B cell (primary cell): Measurements from ENCODE around the gene CHRM2. TPM values are rescaled to one million over a fixed set of nuclear protein-coding genes. Genes with fewer than 3 reads are reported as not detected.

Experiments
- ATAC-seq: fragments of 200-7000 bp; cut with Tn5 transposase; one replicate; pipeline ENCODE4 v1.10.0; 2021; ENCODE audit warnings: low read depth, mild to moderate bottlenecking, moderate number of reproducible peaks, moderate library complexity
- CTCF ChIA-PET: fragments of 350-600 bp; sonication (Branson Sonifier 250); formaldehyde crosslinking; loops from one replicate; lab custom pipeline; 2021; ENCODE audit warnings: antibody characterized with exemption, inconsistent platforms; lab: Charles Lee
- POLR2A ChIA-PET: fragments of 350-600 bp; sonication (Branson Sonifier 250); formaldehyde crosslinking; loops from one replicate; lab custom pipeline; 2021; ENCODE audit warnings: antibody characterized with exemption; lab: Charles Lee
- DNase-seq: peaks from one replicate; pipeline ENCODE4 v3.0.0; 2013
- H2AFZ ChIP-seq: 2 replicates; pipeline ENCODE4 v1.6.1; 2012; ENCODE audit warnings: mild to moderate bottlenecking, low read depth, low read length; ENCODE audit not compliant: insufficient read depth, poor library complexity, severe bottlenecking
- H3K27ac ChIP-seq, 2 donors: 1 replicate in 1 of 2; 2 replicates in 1 of 2; pipeline ENCODE4 v1.5.1; 2012 to 2013; ENCODE audit warnings: low read length in 2 of 2, mild to moderate bottlenecking in 2 of 2, moderate library complexity in 1 of 2
- H3K27me3 ChIP-seq, 4 experiments: fragments of 200-600 bp in 1 of 4; sonication (generic) in 1 of 4; replicated peaks in 1 of 4; 1 replicate in 2 of 4; 2 replicates in 2 of 4; pipeline versions ENCODE4 v1.6.1 to v1.7.0; 2013 to 2016; ENCODE audit warnings: low read length in 3 of 4, mild to moderate bottlenecking in 2 of 4, mixed read lengths in 1 of 4, moderate library complexity in 1 of 4; ENCODE audit not compliant: insufficient read depth in 4 of 4, control insufficient read depth in 3 of 4; ENCODE audit errors: control extremely low read depth in 1 of 4
- H3K36me3 ChIP-seq, 2 experiments: replicated peaks in 1 of 2; 1 replicate in 1 of 2; 2 replicates in 1 of 2; pipeline versions ENCODE4 v1.6.1 to v1.7.1; 2013; ENCODE audit warnings: low read length in 1 of 2; ENCODE audit not compliant: insufficient read depth in 2 of 2, control insufficient read depth in 1 of 2; ENCODE audit errors: control extremely low read depth in 1 of 2, extremely low read depth in 1 of 2
- H3K4me1 ChIP-seq, 2 donors: fragments of 200-600 bp in 1 of 2; sonication (generic) in 1 of 2; 1 replicate in 1 of 2; 2 replicates in 1 of 2; pipeline versions ENCODE4 v1.5.1 to v1.6.1; 2013 to 2017; ENCODE audit warnings: low read length in 2 of 2; ENCODE audit not compliant: control insufficient read depth in 2 of 2, insufficient read depth in 2 of 2
- H3K4me2 ChIP-seq: replicated peaks from 2 replicates; pipeline ENCODE3; 2012; ENCODE audit warnings: mild to moderate bottlenecking, low read depth, low read length; ENCODE audit not compliant: poor library complexity, severe bottlenecking
- H3K4me3 ChIP-seq, 5 experiments: fragments of 200-600 bp in 1 of 5; sonication (generic) in 1 of 5; 1 replicate in 3 of 5; 2 replicates in 2 of 5; pipeline versions ENCODE4 v1.5.1 to v1.7.0; 2011 to 2016; ENCODE audit warnings: low read length in 4 of 5, mild to moderate bottlenecking in 4 of 5, low read depth in 2 of 5, control low read depth in 1 of 5, moderate library complexity in 1 of 5; ENCODE audit not compliant: insufficient read depth in 1 of 5; ENCODE audit errors: control extremely low read depth in 1 of 5, extremely low read depth in 1 of 5
- H3K79me2 ChIP-seq: fragments of 200-600 bp; sonication (generic); one replicate; pipeline ENCODE4 v1.6.0; 2016; ENCODE audit warnings: low read length; ENCODE audit not compliant: control insufficient read depth, insufficient read depth
- H3K9ac ChIP-seq: fragments of 200-600 bp; sonication (generic); 2 replicates; pipeline ENCODE4 v1.6.1; 2017; ENCODE audit warnings: mild to moderate bottlenecking, low read length, moderate library complexity
- H3K9me3 ChIP-seq, 3 donors: one replicate each; pipeline versions ENCODE4 v1.6.1 to v1.7.1; 2013; ENCODE audit warnings: low read length in 2 of 3; ENCODE audit not compliant: control insufficient read depth in 2 of 3, insufficient read depth in 1 of 3; ENCODE audit errors: control extremely low read depth in 1 of 3
- H4K20me1 ChIP-seq: 2 replicates; pipeline ENCODE4 v1.6.0; 2012; ENCODE audit warnings: mild to moderate bottlenecking, low read length; ENCODE audit not compliant: insufficient read depth, control insufficient read depth, poor library complexity, severe bottlenecking
- H3K27ac Mint-ChIP-seq: one replicate; pipeline ENCODE4 v1.8.0; 2021; ENCODE audit warnings: mixed read lengths
- H3K27me3 Mint-ChIP-seq: one replicate; pipeline ENCODE4 v1.8.0; 2021; ENCODE audit warnings: mixed read lengths
- H3K4me1 Mint-ChIP-seq: one replicate; pipeline ENCODE4 v1.8.0; 2021; ENCODE audit warnings: mixed read lengths
- H3K4me3 Mint-ChIP-seq: one replicate; pipeline ENCODE4 v1.8.0; 2021; ENCODE audit warnings: mixed read lengths
- H3K9me3 Mint-ChIP-seq: one replicate; pipeline ENCODE4 v1.8.0; 2022; ENCODE audit warnings: mixed read lengths; ENCODE audit not compliant: insufficient read depth
- EZH2 ChIP-seq: IDR thresholded peaks from 2 replicates; pipeline ENCODE4 v1.6.1; 2012; ENCODE audit warnings: borderline replicate concordance, low read depth, mild to moderate bottlenecking, moderate library complexity, low read length; ENCODE audit not compliant: insufficient read depth, poor library complexity, severe bottlenecking
- WGBS: methylation state at CpG from one replicate; pipeline ENCODE4 v1.1.5; 2013; ENCODE audit warnings: missing lambda C conversion rate; ENCODE audit not compliant: insufficient coverage; 5-methylcytosine and 5-hydroxymethylcytosine counted together
- intact Hi-C: fragments of 100-400 bp; cut with micrococcal nuclease; formaldehyde crosslinking; loops from one replicate; pipeline ENCODE4 v1.10.0; 2022
- polyA plus RNA-seq: library from polyadenylated mRNA; depleted of rRNA; stranded (reverse); fragments of >200 nt; gene quantifications from 2 replicates; pipeline ENCODE4 v1.2.3, GENCODE V29; 2012
- total RNA-seq, 2 donors: library from RNA; stranded (reverse); fragments of 120-200 nt in 1 of 2; gene quantifications; 1 replicate in 1 of 2; 2 replicates in 1 of 2; pipeline versions ENCODE4 v1.2.3 to v1.2.4, GENCODE V29; 2013 to 2022
- TF ChIP-seq, protein P1 (sequence below): fragments of 200-600 bp; IDR thresholded peaks from one replicate; pipeline ENCODE4 v1.8.0; 2022; ENCODE audit warnings: antibody characterized with exemption, mild to moderate bottlenecking

CHRM2 gene
- total and polyA plus RNA-seq, 2 donors (not counting 1 experiment from before 2014, with no cell fraction given): not detected

DNA sequence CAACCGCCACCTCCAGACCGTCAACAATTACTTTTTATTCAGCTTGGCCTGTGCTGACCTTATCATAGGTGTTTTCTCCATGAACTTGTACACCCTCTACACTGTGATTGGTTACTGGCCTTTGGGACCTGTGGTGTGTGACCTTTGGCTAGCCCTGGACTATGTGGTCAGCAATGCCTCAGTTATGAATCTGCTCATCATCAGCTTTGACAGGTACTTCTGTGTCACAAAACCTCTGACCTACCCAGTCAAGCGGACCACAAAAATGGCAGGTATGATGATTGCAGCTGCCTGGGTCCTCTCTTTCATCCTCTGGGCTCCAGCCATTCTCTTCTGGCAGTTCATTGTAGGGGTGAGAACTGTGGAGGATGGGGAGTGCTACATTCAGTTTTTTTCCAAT, 146.6 kb downstream of the CHRM2 start:
- Mint-ChIP-seq H3K27me3 (no peaks in the 10 kb centered on the region), H3K4me1 (no peaks in the 10 kb centered on the region), H3K9me3 (no peaks in the 10 kb centered on the region), H3K4me3 (no peak overlapping the region), H3K27ac (no peak overlapping the region)
- no peaks in the 10 kb centered on the region for H3K79me2 ChIP-seq
- TF ChIP-seq, protein P1, sequence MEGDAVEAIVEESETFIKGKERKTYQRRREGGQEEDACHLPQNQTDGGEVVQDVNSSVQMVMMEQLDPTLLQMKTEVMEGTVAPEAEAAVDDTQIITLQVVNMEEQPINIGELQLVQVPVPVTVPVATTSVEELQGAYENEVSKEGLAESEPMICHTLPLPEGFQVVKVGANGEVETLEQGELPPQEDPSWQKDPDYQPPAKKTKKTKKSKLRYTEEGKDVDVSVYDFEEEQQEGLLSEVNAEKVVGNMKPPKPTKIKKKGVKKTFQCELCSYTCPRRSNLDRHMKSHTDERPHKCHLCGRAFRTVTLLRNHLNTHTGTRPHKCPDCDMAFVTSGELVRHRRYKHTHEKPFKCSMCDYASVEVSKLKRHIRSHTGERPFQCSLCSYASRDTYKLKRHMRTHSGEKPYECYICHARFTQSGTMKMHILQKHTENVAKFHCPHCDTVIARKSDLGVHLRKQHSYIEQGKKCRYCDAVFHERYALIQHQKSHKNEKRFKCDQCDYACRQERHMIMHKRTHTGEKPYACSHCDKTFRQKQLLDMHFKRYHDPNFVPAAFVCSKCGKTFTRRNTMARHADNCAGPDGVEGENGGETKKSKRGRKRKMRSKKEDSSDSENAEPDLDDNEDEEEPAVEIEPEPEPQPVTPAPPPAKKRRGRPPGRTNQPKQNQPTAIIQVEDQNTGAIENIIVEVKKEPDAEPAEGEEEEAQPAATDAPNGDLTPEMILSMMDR: no peak
- no peak for TF ChIP-seq EZH2
- H3K4me3 ChIP-seq: no peak overlapping the region
- 100% methylated on average over 1 of the region's 3 CpGs for WGBS
- ChIA-PET POLR2A (no interaction called here), CTCF (no interaction called here)
- no peak overlapping the region for H3K4me2 ChIP-seq
- H3K27me3 ChIP-seq: no peaks in the 10 kb centered on the region
- DNase-seq (no peak), ATAC-seq (no peak)
- H3K9me3 ChIP-seq: peaks cover 0 to 3% (median 0%) of the 10 kb centered on the region in 3 donors
- no peak overlapping the region for H3K9ac ChIP-seq
- intact Hi-C loops: no loop called here
- no peaks in the 10 kb centered on the region for H3K4me1 ChIP-seq
- no peak overlapping the region for H3K27ac ChIP-seq
- H3K36me3 ChIP-seq: no peaks in the 10 kb centered on the region
- no peaks in the 10 kb centered on the region for H4K20me1 ChIP-seq
- H2AFZ ChIP-seq: no peak overlapping the region

DNA sequence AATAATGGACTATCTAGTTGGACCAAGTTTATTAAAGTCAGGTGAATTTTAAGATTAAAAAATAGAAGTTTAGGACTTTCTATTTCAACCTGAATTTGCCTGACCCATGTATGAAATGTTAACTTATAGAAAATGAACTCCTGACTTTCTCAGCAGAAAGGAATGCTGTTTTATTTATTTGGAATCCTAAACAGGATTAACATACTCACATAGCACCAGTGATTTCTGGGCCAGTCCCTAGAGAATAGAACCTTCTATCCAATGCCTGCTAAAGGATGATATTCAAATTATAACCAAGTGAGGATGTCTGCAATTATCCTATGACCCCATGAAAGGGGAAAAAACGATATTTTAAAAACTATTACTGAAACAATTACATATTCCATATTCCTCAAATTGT, 148.8 kb downstream of the CHRM2 start:
- POLR2A ChIA-PET: no interaction called here
- H3K27me3 Mint-ChIP-seq: no peaks in the 10 kb centered on the region
- no peak for TF ChIP-seq EZH2
- TF ChIP-seq, protein P1: no peak
- no peaks in the 10 kb centered on the region for H3K9me3 ChIP-seq
- H3K9me3 Mint-ChIP-seq: no peaks in the 10 kb centered on the region
- H3K4me3 Mint-ChIP-seq: no peak overlapping the region
- no peak overlapping the region for H3K4me3 ChIP-seq
- no peaks in the 10 kb centered on the region for H3K4me1 ChIP-seq
- intact Hi-C loops: no loop called here
- ATAC-seq (no peak), DNase-seq (no peak)
- no peaks in the 10 kb centered on the region for H3K79me2 ChIP-seq
- CTCF ChIA-PET: no interaction called here
- H3K27me3 ChIP-seq: no peaks in the 10 kb centered on the region
- no peaks in the 10 kb centered on the region for H4K20me1 ChIP-seq
- H3K4me1 Mint-ChIP-seq: no peaks in the 10 kb centered on the region
- no peak overlapping the region for H3K27ac ChIP-seq
- H3K27ac Mint-ChIP-seq: no peak overlapping the region
- H3K4me2 ChIP-seq: no peak overlapping the region
- no peak overlapping the region for H3K9ac ChIP-seq
- no peak overlapping the region for H2AFZ ChIP-seq
- no peaks in the 10 kb centered on the region for H3K36me3 ChIP-seq
- WGBS: no CpG with 5 or more reads among the region's 1 CpG
